ENCODE results near the gene HRK.

Gene HRK

DNA sequence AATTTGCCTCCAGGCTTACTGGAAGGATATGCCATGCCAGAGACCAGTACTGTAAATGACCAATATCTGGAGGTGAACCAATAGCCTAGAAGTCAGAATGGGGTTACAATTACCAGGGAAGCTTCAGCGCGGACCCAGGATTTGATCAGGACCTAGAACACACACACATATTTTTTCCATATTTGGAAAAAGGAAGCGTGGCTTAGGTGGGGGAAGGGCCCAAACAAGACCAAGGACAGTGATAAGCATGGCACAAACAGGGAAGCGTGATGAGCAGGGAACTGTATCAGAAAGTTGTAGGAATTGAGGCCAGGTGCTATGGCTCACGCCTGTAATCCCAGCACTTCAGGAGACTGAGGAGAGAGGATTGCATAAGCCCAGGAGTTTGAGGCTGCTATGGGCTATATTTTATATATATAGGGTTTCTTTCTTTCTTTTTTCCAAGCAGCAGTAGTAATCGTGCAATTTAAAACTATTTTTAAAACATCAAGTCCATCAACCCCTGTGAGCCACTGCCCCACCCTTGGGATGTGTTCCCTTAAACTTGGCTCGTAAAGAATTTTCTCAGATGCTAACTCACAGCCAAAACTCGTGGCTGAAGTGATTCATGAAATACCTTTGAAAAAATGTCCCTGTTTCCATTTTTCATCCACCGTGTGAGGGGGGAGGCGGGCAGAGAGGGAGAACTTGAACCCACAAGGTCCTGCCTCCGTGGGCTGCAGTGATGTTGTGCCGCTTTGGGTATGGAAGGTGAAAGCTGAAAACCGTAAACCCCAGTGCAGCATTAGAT is 16.7 kb downstream of the HRK start:
- TF ChIP-seq GATA3 (IDR thresholded peaks at IDR 0.05; ENCODE audit: low read depth, low read length) (no peak), GATA2 (IDR thresholded peaks at IDR 0.05; ENCODE audit: low read depth, low read length) (no peak)

DNA sequence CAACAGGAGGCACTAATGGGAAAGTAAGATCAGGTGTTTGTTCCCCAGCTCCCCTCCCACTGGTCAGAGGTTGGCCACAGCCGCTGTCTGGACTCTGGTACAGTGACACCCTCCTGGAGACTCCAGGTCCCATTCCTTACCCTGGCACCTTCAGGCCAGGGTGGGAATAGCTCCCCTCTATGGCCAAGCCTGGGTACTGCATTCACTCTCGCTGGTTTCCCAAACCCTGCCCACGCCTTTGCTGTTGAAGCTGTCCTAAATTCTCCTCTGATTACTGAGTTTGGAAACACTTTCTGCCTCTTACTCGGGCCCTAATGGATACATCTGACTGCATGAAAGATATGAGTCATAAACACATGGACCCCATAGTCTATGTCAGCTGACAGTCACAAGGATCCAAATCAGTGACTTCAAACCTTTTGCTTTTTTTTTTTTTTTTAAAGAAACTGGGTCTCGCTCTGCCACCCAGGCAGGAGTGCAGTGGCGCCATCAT is 17.9 kb downstream of the HRK start:
- TF ChIP-seq GATA3 (IDR thresholded peaks at IDR 0.05; ENCODE audit: low read depth, low read length) (no peak), GATA2 (IDR thresholded peaks at IDR 0.05; ENCODE audit: low read depth, low read length) (no peak)

DNA sequence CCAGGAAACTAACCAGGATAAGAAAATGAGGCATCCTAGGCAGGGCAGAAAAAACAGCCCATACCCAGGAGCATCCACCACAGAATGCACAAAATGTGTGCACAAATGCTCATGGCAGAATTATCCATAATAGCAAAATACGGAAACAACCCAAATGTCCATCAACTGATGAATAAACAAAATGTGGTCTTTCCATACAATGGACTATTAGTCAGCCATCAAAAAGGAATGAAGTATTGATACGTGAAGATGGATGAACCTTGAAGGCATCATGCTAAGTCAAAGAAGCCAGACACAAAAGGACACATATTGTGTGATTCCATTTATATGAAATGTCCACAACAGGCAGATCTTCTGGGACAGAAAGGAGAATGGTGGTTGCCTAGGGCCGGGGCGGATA is 19.1 kb downstream of the HRK start:
- TF ChIP-seq GATA3 (IDR thresholded peaks at IDR 0.05; ENCODE audit: low read depth, low read length) (no peak), GATA2 (IDR thresholded peaks at IDR 0.05; ENCODE audit: low read depth, low read length) (no peak)

DNA sequence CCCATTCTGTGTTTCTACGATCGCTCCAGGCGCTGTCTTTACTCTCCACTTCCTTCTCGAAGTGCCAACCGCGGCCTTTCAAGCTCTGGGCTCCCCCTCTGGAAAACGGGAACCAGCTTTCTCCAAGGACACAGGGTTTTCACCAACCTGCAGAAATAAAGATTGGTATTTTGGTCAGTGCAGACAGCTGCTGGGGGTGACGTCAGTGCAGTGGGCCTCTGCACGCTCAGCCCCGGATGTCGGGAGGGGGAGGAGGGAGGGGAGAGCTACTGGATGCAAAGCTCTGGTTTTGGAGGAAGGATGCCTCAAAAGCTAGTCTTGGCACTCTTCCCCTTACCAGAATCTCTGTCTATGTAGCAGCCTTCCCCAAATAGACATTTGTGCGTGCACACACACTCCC is 19.9 kb downstream of the HRK start:
- TF ChIP-seq GATA2 (IDR thresholded peaks at IDR 0.05; ENCODE audit: low read depth, low read length) (no peak), GATA3 (IDR thresholded peaks at IDR 0.05; ENCODE audit: low read depth, low read length) (no peak)

DNA sequence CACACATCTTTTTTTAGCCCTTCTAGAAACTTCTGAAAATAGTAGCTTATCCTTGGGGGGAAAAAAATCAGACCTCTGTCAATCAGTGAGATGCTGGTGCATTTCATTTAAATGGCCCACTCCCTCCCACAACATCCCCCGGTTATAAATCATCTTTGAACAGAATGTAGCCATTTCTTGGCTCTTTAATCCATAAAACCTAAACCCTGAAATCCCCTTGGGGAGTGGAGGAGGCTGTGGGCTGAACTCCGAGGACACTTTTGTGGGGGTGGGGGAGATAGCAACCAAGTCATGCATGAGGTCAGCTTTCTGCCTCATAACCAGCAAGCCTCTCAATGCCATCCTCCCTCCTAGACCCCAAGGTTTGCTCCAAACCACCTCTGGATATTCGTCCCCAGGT is 21.0 kb downstream of the HRK start:
- TF ChIP-seq GATA2 (IDR thresholded peaks at IDR 0.05; ENCODE audit: low read depth, low read length) (no peak), GATA3 (IDR thresholded peaks at IDR 0.05; ENCODE audit: low read depth, low read length) (no peak)

DNA sequence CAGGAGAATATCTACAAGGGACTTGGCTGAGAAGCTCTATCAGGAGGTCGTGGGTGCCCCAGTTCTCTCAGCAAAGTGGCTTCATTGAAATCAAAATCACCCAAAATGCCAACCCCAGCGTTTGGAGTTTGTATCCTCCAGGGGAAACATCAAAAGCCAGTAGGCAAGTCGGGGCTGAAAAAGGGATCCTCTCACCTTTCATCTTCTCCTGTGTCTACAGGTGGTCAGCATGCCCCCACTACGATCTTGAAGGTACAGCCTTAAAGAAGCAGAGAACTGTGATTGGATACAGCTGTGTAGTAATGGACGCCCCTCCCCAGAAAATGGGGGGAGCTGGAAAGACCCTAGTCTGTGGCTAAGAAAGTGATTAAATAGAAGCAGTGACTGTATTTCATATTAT is 22.2 kb downstream of the HRK start:
- TF ChIP-seq GATA2 (IDR thresholded peaks at IDR 0.05; ENCODE audit: low read depth, low read length) (no peak), GATA3 (IDR thresholded peaks at IDR 0.05; ENCODE audit: low read depth, low read length) (no peak)

DNA sequence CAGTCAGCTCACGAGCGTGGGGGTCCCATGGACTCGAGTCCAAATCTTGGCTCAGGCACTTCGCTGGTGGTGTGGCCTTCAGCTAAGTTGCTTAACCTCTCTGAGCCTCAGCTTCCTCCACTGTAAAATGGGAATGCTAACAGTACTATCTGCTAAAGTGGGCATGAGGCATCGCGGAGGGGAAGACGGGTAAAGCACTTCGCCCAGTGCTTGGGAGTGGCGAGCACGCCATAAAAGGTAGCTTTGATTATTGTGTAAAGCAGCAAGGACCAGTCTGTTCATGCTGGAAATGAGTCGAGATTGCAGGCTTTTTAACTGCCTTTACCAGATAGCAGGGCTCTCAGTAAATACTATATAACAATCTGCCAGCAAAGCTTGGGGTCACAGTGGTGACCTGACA is 24.5 kb downstream of the HRK start:
- TF ChIP-seq GATA2 (IDR thresholded peaks at IDR 0.05; ENCODE audit: low read depth, low read length) (no peak), GATA3 (IDR thresholded peaks at IDR 0.05; ENCODE audit: low read depth, low read length) (no peak)

DNA sequence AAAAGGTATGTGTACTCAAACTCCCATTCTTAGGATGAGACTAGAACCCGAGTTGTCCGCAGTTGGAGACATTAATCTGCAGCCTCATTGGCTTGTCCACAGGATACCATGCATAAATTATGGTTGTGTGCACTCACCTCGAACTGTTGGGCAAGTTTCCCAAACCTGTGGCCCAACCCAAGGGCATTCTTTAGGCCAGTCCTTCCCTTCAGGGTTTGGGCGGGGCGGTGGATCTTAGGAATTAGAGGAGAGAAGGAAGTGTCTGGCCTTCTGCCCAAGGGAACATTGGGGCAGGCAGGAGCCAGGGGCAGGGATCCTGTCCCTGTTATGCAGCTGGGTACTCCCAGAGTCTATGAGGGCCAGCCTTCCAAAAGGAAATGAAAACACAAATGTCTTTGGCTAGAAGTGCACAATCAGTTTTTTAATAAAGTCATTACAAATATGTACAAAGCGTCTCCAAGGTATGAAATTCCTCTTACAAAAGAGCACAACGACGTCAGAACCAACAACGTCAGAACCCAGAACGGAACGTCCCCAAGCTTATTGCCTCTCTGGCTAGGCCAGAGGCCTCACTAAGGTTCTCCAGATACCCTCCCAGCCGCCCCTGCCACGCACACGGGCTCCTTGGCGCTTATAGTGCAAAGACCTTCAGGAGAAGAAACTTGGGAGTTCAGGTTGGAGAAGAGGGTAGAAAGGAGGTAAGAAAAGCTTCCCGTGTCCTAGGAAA is 25.3 kb downstream of the HRK start:
- TF ChIP-seq GATA3 (IDR thresholded peaks at IDR 0.05; ENCODE audit: low read depth, low read length): no peak
- no peak for TF ChIP-seq GATA2 (IDR thresholded peaks at IDR 0.05; ENCODE audit: low read depth, low read length)

DNA sequence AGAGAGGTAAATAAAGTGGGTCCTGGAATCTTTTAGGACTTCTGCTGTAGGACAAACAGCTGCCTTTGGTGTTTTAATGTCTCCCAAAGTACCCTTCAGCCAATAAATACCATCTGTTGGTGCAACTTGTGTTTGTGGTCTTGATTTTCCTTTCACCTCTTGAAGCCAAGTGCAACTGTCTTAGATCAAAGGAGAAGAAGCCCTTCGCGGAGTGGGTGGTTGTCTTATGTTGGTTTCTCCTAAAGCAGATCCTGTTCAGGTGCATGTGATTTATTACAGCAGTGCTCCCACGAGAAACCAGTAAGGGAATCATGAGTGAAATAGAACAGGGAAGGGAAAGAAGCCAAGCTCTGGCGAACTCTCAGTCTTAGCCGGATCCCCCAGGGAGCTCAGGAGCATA is 27.7 kb downstream of the HRK start:
- TF ChIP-seq GATA2 (IDR thresholded peaks at IDR 0.05; ENCODE audit: low read depth, low read length) (no peak), GATA3 (IDR thresholded peaks at IDR 0.05; ENCODE audit: low read depth, low read length) (no peak)

DNA sequence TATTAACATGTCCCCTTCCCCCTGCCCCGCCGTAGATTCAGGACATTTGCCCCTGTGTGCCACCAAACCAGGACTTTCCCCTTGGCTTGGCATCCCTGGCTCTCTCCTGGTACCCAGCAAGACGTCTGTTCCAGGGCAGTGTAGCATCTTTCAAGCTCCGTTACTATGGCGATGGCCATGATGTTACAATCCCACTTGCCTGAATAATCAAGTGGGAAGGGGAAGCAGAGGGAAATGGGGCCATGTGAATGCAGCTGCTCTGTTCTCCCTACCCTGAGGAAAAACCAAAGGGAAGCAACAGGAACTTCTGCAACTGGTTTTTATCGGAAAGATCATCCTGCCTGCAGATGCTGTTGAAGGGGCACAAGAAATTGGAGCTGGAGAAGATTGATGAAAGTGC is 28.9 kb downstream of the HRK start:
- TF ChIP-seq GATA2 (IDR thresholded peaks at IDR 0.05; ENCODE audit: low read depth, low read length): no peak
- no peak for TF ChIP-seq GATA3 (IDR thresholded peaks at IDR 0.05; ENCODE audit: low read depth, low read length)

DNA sequence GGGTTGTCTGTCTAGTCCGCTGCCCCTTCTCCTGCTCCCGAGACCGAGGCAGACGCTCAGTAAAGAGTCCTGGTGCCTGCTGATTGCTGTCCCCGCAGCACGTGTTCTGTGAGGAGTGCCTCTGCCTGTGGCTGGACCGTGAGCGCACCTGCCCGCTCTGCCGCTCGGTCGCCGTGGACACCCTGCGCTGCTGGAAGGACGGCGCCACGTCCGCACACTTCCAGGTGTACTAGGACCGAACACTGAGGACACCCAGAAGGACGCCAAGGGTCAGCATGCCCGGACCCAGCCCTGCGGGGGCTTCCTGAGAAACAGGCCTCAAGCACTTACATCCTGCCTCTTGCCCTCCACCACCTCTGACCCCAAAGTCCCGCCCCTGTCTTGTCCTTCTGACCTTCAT is 32.0 kb downstream of the HRK start:
- no peak for TF ChIP-seq GATA3 (IDR thresholded peaks at IDR 0.05; ENCODE audit: low read depth, low read length)
- TF ChIP-seq GATA2 (IDR thresholded peaks at IDR 0.05; ENCODE audit: low read depth, low read length): no peak

DNA sequence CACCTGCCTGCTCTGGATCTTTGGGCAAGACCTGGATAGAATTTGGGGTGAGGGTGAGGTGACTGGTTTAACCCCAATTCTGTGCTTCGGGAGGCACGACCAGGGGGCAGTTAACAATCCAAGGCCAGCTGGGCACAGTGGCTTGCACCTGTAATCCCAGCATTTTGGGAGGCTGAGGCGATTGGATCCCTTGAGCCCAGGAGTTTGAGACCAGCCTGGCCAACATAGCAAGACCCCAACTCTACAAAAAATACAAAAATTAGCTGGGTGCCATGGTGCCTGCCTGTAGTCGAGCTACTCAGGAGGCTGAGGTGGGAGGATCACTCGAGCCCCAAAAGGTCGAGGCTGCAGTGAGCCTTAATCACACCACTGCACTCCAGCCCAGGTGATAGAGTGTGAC is 38.2 kb downstream of the HRK start:
- no peak for TF ChIP-seq GATA3 (IDR thresholded peaks at IDR 0.05; ENCODE audit: low read depth, low read length)
- no peak for TF ChIP-seq GATA2 (IDR thresholded peaks at IDR 0.05; ENCODE audit: low read depth, low read length)

DNA sequence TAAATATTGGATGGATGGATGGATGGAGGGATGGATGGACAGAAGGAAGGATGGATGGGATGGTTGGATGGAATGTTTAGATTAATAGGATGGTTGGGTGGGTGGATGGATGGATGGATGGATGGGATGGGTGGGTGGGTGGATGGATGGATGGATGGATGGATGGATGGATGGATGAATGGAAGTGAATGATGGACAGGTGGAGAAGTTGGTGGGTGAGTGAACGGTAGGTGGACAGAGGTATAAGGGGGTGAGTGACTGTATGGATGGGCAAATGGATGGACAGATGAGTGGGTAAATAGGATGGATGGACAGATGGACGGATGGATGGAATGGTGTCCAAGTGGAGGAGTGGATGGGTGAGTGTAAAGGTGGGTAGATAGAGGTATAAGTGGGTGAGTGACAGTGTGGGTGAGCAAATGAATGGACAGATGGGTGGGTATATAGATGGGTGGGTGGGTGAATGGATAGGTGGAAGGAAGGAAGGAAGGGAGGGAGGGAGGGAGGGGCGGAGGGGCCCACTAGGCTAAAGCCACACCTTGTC is 41.9 kb downstream of the HRK start:
- TF ChIP-seq GATA2 (IDR thresholded peaks at IDR 0.05; ENCODE audit: low read depth, low read length) (no peak), GATA3 (IDR thresholded peaks at IDR 0.05; ENCODE audit: low read depth, low read length) (no peak)

DNA sequence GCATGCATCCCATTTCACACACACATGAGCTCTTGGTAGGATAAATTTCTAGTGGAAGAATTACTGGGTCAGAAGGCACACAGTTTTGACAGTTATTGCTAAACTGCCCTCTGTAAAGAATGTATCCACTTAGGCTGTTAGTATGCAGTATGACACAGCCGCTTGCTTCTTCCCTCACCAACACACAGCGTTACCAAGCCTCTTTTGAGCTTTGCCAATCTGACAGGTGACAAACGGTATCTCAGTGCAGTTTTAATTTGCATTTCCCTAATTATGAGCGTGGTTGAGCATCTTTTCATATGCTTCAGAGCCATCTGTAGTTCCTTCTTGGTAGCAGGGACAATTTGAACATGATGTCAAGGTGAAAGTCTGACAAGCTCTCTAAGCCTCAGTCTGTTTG is 42.9 kb downstream of the HRK start:
- TF ChIP-seq GATA3 (IDR thresholded peaks at IDR 0.05; ENCODE audit: low read depth, low read length) (no peak), GATA2 (IDR thresholded peaks at IDR 0.05; ENCODE audit: low read depth, low read length) (no peak)

DNA sequence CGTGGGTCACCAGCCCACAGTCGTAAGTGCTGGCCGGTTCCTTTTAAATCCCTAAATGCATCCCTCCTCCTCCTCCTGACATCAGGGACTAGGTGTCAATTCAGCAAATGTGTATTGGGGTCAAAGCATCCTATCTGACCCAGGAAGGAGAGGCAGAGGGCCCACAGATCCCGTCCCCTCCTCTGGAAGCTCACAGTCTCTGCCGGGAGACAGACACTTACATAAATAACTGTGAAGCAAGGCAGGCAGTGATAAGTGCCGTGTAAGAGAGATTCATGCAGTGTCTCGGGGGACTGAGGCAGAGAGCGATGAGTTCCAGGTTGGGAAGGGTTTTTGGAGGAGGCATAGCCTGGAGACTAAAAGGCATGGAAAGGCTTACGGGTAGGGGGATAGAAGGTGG is 44.1 kb downstream of the HRK start:
- TF ChIP-seq GATA3 (IDR thresholded peaks at IDR 0.05; ENCODE audit: low read depth, low read length): no peak

All from SH-SY5Y (cell line).